Heart left ventricle (tissue), 13 donors: Measurements from ENCODE around the gene PLCG2.

Source experiments
- CTCF ChIP-seq, 12 donors: fragments of 200-600 bp; sonication (generic) in 4 of 12; IDR thresholded peaks; one replicate each; pipeline versions ENCODE4 v1.5.0 to v1.8.0; 2018 to 2022; ENCODE audit warnings: antibody characterized with exemption in 12 of 12, mild to moderate bottlenecking in 5 of 12
- POLR2A ChIP-seq, 2 donors: fragments of 450-650 bp; IDR thresholded peaks; one replicate each; pipeline ENCODE4 v1.6.1; 2017; ENCODE audit warnings: antibody characterized with exemption in 2 of 2, mild to moderate bottlenecking in 2 of 2, moderate library complexity in 2 of 2
- donor health status: ischemic (EF 13 %, LVEDD 7.1; RV severe dilation, severe dysfunction).
- donor health status: DM: no; HTN: yes; CAD: no.
- donor health status: DM: no; HTN: no; CAD: no.
- donor health status: ischemic (EF 25% LVEDD 6.9; RV normal size, moderate dysfunction).
- donor health status: ischemic (EF 25% LVEDD 5.7; RV mildly dilated, moderate dysfunction).
- donor health status: ischemic (EF 35%, LVEDD 5.7; RV mildly dilated, moderate dysfunction).
- donor health status: nonischemic (EF 11% LVEDD 7.7; RV severe dilation, severe dysfunction).
- donor health status: DM: yes; HTN: yes; CAD: no.
- donor health status: PGD.
- donor health status: ischemic (EF 29% LVEDD 5.4; RV normal size, mild dysfunction).
- donor health status: nonischemic (EF 23%, LVEDD 6.1; RV moderate dilation, normal function).

GRCh38 chr16:81810894-81811538 lies 31.9 kb downstream of the PLCG2 start:
- TF ChIP-seq CTCF (IDR thresholded peaks at IDR 0.05) (no peak), POLR2A (IDR thresholded peaks at IDR 0.05) (no peak)
